ENCODE results near the gene PNPLA8.

The PNPLA8 gene

DNA sequence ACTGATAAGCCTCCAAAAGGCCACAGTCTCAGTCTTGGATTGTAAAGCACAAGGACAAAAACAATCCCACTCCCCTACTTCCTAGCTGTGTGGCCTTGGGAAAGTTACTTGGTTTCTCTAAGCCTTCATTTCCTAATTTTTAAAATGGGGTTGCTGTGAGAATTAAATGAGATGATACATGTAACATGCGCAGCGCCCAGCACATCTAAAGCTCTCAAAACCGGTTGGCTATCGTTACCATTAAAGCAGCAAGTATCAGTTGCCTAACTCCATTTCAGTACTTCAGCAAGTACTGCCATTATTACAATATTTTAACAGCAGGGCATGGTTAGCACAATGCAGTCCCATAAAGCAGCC, 71.6 kb downstream of the PNPLA8 start:
- TF ChIP-seq, protein P1, sequence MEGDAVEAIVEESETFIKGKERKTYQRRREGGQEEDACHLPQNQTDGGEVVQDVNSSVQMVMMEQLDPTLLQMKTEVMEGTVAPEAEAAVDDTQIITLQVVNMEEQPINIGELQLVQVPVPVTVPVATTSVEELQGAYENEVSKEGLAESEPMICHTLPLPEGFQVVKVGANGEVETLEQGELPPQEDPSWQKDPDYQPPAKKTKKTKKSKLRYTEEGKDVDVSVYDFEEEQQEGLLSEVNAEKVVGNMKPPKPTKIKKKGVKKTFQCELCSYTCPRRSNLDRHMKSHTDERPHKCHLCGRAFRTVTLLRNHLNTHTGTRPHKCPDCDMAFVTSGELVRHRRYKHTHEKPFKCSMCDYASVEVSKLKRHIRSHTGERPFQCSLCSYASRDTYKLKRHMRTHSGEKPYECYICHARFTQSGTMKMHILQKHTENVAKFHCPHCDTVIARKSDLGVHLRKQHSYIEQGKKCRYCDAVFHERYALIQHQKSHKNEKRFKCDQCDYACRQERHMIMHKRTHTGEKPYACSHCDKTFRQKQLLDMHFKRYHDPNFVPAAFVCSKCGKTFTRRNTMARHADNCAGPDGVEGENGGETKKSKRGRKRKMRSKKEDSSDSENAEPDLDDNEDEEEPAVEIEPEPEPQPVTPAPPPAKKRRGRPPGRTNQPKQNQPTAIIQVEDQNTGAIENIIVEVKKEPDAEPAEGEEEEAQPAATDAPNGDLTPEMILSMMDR (IDR thresholded peaks at IDR 0.05; ENCODE audit: insufficient read depth, low read depth, low read length, missing control alignments): no peak
- no peak overlapping the region for H3K4me3 ChIP-seq (ENCODE audit: low read length)
- DNase-seq (ENCODE audit: low read depth): no peak

DNA sequence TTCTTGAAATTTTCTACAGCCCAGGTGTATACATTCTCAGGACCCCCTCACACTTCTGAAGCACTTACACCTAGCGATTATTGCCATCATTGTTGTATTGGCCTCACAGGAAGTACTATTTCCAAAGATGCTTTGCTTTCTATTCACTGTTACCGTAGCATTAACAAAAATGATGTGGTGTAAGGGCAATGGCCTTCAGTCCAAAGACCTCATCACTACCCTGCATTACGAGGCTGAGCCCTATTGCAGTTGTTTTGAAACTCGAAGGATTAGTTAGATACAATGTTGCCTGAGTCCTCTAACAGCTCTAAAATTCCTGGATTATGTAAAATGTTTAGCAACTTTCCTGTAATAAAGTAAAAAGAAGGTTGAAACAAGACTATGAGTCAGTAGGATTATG, 72.6 kb downstream of the PNPLA8 start:
- DNase-seq (ENCODE audit: low read depth): no peak
- TF ChIP-seq, protein P1 (IDR thresholded peaks at IDR 0.05; ENCODE audit: insufficient read depth, low read depth, low read length, missing control alignments): no peak
- no peak overlapping the region for H3K4me3 ChIP-seq (ENCODE audit: low read length)

DNA sequence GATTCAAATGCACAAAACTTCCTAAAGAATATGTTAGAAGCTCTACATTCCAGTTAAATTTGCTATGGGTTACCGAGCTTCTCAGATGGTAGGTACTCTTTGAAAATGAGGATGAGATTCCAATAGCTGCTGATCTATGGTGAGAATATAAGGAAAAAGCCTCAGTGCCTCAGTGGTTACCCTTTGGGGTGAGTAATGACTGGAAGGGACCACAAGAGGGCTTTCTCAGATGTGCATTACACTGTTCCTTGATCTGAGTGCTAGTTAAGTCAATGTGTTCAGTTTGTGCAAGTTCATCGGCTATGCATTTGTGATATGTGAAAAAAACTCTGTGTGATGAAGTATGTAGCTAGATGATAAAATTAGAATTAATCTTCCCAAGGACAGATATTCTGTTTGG, 73.2 kb downstream of the PNPLA8 start:
- DNase-seq (ENCODE audit: low read depth): peak; percentile 43
- no peak overlapping the region for H3K4me3 ChIP-seq (ENCODE audit: low read length)
- TF ChIP-seq, protein P1 (IDR thresholded peaks at IDR 0.05; ENCODE audit: insufficient read depth, low read depth, low read length, missing control alignments): peak; percentile 63

DNA sequence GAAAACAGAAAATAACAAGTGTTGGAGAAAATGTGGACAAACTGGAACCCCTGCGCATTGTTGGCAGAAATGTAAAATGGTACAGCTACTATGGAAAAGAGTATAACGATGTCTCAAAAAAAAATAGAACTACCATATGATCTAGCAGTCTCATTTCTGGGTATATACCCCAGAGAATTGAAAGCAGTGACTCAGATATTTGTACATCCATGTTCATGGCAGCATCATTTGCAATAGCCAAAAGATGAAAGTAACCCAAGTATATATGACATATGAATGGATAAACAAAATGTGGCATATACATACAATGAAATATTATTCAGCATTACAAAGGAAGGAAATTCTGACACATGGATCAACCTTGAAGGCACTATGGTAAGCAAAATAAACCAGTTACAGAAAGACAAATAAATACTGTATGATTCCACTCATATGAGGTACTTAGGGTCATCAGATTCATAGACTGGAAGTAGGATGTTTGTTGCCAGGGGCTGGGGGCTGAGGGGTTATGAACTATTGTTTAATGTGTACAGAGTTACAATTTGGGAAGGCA, 74.6 kb downstream of the PNPLA8 start:
- TF ChIP-seq, protein P1 (IDR thresholded peaks at IDR 0.05; ENCODE audit: insufficient read depth, low read depth, low read length, missing control alignments): no peak
- H3K4me3 ChIP-seq (ENCODE audit: low read length): no peak overlapping the region
- DNase-seq (ENCODE audit: low read depth): no peak

DNA sequence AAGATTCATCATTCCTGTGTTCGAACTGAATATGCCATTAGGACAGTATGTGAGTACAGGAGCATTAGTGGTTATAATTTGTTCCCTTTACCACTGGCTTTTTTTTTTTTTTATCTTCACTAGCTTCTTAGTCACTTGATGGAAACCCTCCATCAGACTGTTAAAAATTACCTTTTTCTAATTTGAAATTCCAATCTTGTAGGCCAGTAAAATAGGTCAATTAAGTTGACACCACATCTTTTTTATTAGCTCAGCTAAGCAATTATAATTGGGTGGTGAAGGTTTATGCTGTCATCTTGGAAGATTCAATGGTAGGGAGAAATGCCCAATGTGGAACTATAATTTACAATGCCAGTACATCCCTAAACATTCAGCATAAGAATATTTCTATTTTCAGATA, 75.8 kb downstream of the PNPLA8 start:
- no peak overlapping the region for H3K4me3 ChIP-seq (ENCODE audit: low read length)
- no peak for DNase-seq (ENCODE audit: low read depth)
- TF ChIP-seq, protein P1 (IDR thresholded peaks at IDR 0.05; ENCODE audit: insufficient read depth, low read depth, low read length, missing control alignments): no peak

DNA sequence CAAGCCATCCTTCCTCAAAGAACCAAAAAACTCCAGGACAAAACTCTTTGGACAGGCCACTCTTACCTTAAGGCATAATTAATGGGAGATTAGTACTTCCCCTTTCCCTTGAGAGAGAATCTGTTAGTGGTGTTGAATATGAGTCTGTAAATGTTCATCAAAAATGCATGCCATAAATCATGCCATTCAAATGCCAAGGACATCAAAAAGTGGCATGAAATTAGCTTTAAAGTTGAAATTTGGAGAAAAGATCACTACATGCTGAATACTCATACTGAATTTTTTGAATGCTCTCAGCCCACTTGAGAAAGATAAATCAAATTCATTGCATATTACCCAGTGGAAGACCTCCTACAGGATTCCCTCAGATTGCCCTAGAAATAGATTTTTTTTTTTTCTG, 76.4 kb downstream of the PNPLA8 start:
- no peak for DNase-seq (ENCODE audit: low read depth)
- H3K4me3 ChIP-seq (ENCODE audit: low read length): no peak overlapping the region
- TF ChIP-seq, protein P1 (IDR thresholded peaks at IDR 0.05; ENCODE audit: insufficient read depth, low read depth, low read length, missing control alignments): no peak
